EH (cell line): ENCODE data around the gene FRAS1.

Source experiments
- DNase-seq: peaks from one replicate; pipeline ENCODE4 v3.0.0-alpha.2; 2015; ENCODE audit warnings: low read depth

The FRAS1 gene

GRCh38 chr4:78100060-78100459 lies 42.9 kb downstream of the FRAS1 start:
- peak; percentile 6 for DNase-seq

- no peak for DNase-seq
Observed at GRCh38 chr4:78119698-78120097, 62.6 kb downstream of the FRAS1 start.

- no peak for DNase-seq
Observed at GRCh38 chr4:78120144-78120880, 63.2 kb downstream of the FRAS1 start.

GRCh38 chr4:78121338-78121904 lies 64.3 kb downstream of the FRAS1 start:
- no peak for DNase-seq

- peak; percentile 11 for DNase-seq
Observed at GRCh38 chr4:78125834-78126331, 68.8 kb downstream of the FRAS1 start.

GRCh38 chr4:78129383-78130108 lies 72.4 kb downstream of the FRAS1 start:
- no peak for DNase-seq

GRCh38 chr4:78131403-78131802 lies 74.3 kb downstream of the FRAS1 start:
- DNase-seq = peak; percentile 76

GRCh38 chr4:78136109-78137081 lies 79.3 kb downstream of the FRAS1 start:
- DNase-seq = peak; percentile 25

GRCh38 chr4:78137532-78137931 lies 80.4 kb downstream of the FRAS1 start:
- DNase-seq = no peak

- no peak for DNase-seq
Observed at GRCh38 chr4:78138252-78138651, 81.1 kb downstream of the FRAS1 start.

GRCh38 chr4:78143634-78144033 lies 86.5 kb downstream of the FRAS1 start:
- no peak for DNase-seq

GRCh38 chr4:78145008-78145407 lies 87.9 kb downstream of the FRAS1 start:
- no peak for DNase-seq

GRCh38 chr4:78145622-78146021 lies 88.5 kb downstream of the FRAS1 start:
- DNase-seq = no peak

GRCh38 chr4:78149751-78150542 lies 92.8 kb downstream of the FRAS1 start:
- DNase-seq = peak; percentile 24

GRCh38 chr4:78150543-78150864 lies 93.4 kb downstream of the FRAS1 start:
- peak; percentile 34 for DNase-seq

GRCh38 chr4:78152795-78153194 lies 95.7 kb downstream of the FRAS1 start:
- no peak for DNase-seq

GRCh38 chr4:78154972-78155590 lies 98.0 kb downstream of the FRAS1 start:
- DNase-seq = no peak

GRCh38 chr4:78155616-78156105 lies 98.5 kb downstream of the FRAS1 start:
- DNase-seq = peak; percentile 65

GRCh38 chr4:78156520-78156919 lies 99.4 kb downstream of the FRAS1 start:
- DNase-seq = no peak

- DNase-seq = no peak
Observed at GRCh38 chr4:78162342-78162741, 105.2 kb downstream of the FRAS1 start.

GRCh38 chr4:78162821-78163220 lies 105.7 kb downstream of the FRAS1 start:
- DNase-seq = no peak
